CD14-positive monocyte (primary cell): Measurements from ENCODE around the gene SLC19A3. TPM values are rescaled to one million over a fixed set of nuclear protein-coding genes. Genes with fewer than 3 reads are reported as not detected.
"Not testable (repeated sequence)": the region's sequence is repeated elsewhere in the genome, so short reads cannot be mapped to it uniquely, and the experiment has no call there.

Source experiments
- DNase-seq, 3 donors: peaks; one replicate each; pipeline ENCODE4 v3.0.0-alpha.2; 2011 to 2022
- H2AFZ ChIP-seq: 2 replicates; pipeline ENCODE4 v1.6.0; 2012; ENCODE audit warnings: mild to moderate bottlenecking, low read depth, low read length, inconsistent platforms; ENCODE audit not compliant: insufficient read depth, poor library complexity, severe bottlenecking
- H3K27ac ChIP-seq, 2 donors: 1 replicate in 1 of 2; 2 replicates in 1 of 2; pipeline ENCODE4 v1.5.1; 2012 to 2013; ENCODE audit warnings: low read length in 2 of 2, control low read depth in 1 of 2, inconsistent platforms in 1 of 2, low read depth in 1 of 2, mild to moderate bottlenecking in 1 of 2
- H3K27me3 ChIP-seq, 2 donors: one replicate each; pipeline versions ENCODE4 v1.6.0 to v1.6.1; 2011 to 2013; ENCODE audit warnings: low read length in 2 of 2; ENCODE audit not compliant: control insufficient read depth in 2 of 2, insufficient read depth in 2 of 2
- H3K36me3 ChIP-seq, 2 donors: replicated peaks in 1 of 2; 1 replicate in 1 of 2; 2 replicates in 1 of 2; pipeline versions ENCODE4 v1.5.1 to v1.6.1; 2012 to 2013; ENCODE audit warnings: low read length in 2 of 2, control low read depth in 1 of 2, inconsistent platforms in 1 of 2, mild to moderate bottlenecking in 1 of 2; ENCODE audit not compliant: insufficient read depth in 2 of 2, control insufficient read depth in 1 of 2
- H3K4me1 ChIP-seq, 2 donors: 1 replicate in 1 of 2; 2 replicates in 1 of 2; pipeline versions ENCODE4 v1.5.1 to v1.6.1; 2012 to 2013; ENCODE audit warnings: low read length in 2 of 2, control low read depth in 1 of 2, inconsistent platforms in 1 of 2, mild to moderate bottlenecking in 1 of 2, moderate library complexity in 1 of 2; ENCODE audit not compliant: insufficient read depth in 2 of 2, control insufficient read depth in 1 of 2
- H3K4me2 ChIP-seq: replicated peaks from 2 replicates; pipeline ENCODE3; 2012; ENCODE audit warnings: low read length, moderate library complexity, mild to moderate bottlenecking; ENCODE audit not compliant: poor library complexity, severe bottlenecking; ENCODE audit errors: extremely low read depth
- H3K4me3 ChIP-seq, 3 experiments: fragments of 200-600 bp in 1 of 3; sonication (generic) in 1 of 3; replicated peaks in 1 of 3; 1 replicate in 2 of 3; 2 replicates in 1 of 3; pipeline ENCODE4 v1.5.1; 2011 to 2013; ENCODE audit warnings: low read length in 3 of 3, mild to moderate bottlenecking in 3 of 3, control low read depth in 2 of 3, low read depth in 2 of 3, inconsistent platforms in 1 of 3, moderate library complexity in 1 of 3
- H3K79me2 ChIP-seq: 2 replicates; pipeline ENCODE4 v1.6.0; 2012; ENCODE audit warnings: mild to moderate bottlenecking, control low read depth, inconsistent platforms, low read length, moderate library complexity; ENCODE audit not compliant: insufficient read depth
- H3K9ac ChIP-seq: 2 replicates; pipeline ENCODE4 v1.6.0; 2017; ENCODE audit warnings: low read length, mild to moderate bottlenecking; ENCODE audit not compliant: insufficient read depth, poor library complexity, severe bottlenecking
- H3K9me3 ChIP-seq, 2 donors: replicated peaks in 1 of 2; 1 replicate in 1 of 2; 2 replicates in 1 of 2; pipeline versions ENCODE4 v1.5.1 to v1.6.1; 2012 to 2013; ENCODE audit warnings: low read length in 2 of 2, control low read depth in 1 of 2; ENCODE audit not compliant: control insufficient read depth in 1 of 2, insufficient read depth in 1 of 2
- H4K20me1 ChIP-seq: 2 replicates; pipeline ENCODE4 v1.6.0; 2012; ENCODE audit warnings: mild to moderate bottlenecking, low read length, control low read depth, moderate library complexity; ENCODE audit not compliant: insufficient read depth
- H3K27ac Mint-ChIP-seq, 7 donors: one replicate each; pipeline ENCODE4 v1.8.0; 2020; ENCODE audit warnings: mild to moderate bottlenecking in 7 of 7, mixed read lengths in 7 of 7, moderate library complexity in 6 of 7, inconsistent platforms in 2 of 7
- H3K27me3 Mint-ChIP-seq, 3 donors: one replicate each; pipeline ENCODE4 v1.8.0; 2021 to 2022; ENCODE audit warnings: low read depth in 3 of 3, mild to moderate bottlenecking in 3 of 3, mixed read lengths in 3 of 3, moderate library complexity in 3 of 3, inconsistent platforms in 1 of 3
- H3K36me3 Mint-ChIP-seq, 2 donors: one replicate each; pipeline ENCODE4 v1.8.0; 2020; ENCODE audit warnings: mixed read lengths in 2 of 2, inconsistent platforms in 1 of 2, mild to moderate bottlenecking in 1 of 2
- H3K4me1 Mint-ChIP-seq: one replicate; pipeline ENCODE4 v1.8.0; 2020; ENCODE audit warnings: mild to moderate bottlenecking, mixed read lengths
- H3K4me3 Mint-ChIP-seq, 2 donors: one replicate each; pipeline ENCODE4 v1.8.0; 2020; ENCODE audit warnings: mild to moderate bottlenecking in 2 of 2, mixed read lengths in 2 of 2, moderate library complexity in 1 of 2
- H3K9me3 Mint-ChIP-seq, 7 donors: one replicate each; pipeline ENCODE4 v1.8.0; 2020 to 2022; ENCODE audit warnings: mixed read lengths in 7 of 7, mild to moderate bottlenecking in 6 of 7, moderate library complexity in 6 of 7, inconsistent platforms in 2 of 7
- WGBS: methylation state at CpG from one replicate; pipeline ENCODE4 v1.1.5; 2013; ENCODE audit warnings: missing lambda C conversion rate; ENCODE audit not compliant: insufficient coverage; 5-methylcytosine and 5-hydroxymethylcytosine counted together
- intact Hi-C, 2 donors: fragments of 100-400 bp; cut with micrococcal nuclease; formaldehyde crosslinking; loops; one replicate each; pipeline versions ENCODE4 v1.15.0 to v1.15.1; 2023
- polyA plus RNA-seq, 3 donors: library from polyadenylated mRNA; depleted of rRNA in 1 of 3; unstranded in 2 of 3; stranded (reverse) in 1 of 3; fragments of 300-500 nt in 2 of 3; fragments of >200 nt in 1 of 3; fragmentation: Illumina TruSeq in 2 of 3; gene quantifications; 1 replicate in 2 of 3; 2 replicates in 1 of 3; pipeline ENCODE4 v1.2.3, GENCODE V29; 2012 to 2021
- TF ChIP-seq, protein P1 (sequence below): fragments of 200-600 bp; IDR thresholded peaks from one replicate; pipeline ENCODE4 v1.8.0; 2022; ENCODE audit warnings: antibody characterized with exemption, mild to moderate bottlenecking

The SLC19A3 gene
- polyA plus RNA-seq, 3 donors, result not detected

DNA sequence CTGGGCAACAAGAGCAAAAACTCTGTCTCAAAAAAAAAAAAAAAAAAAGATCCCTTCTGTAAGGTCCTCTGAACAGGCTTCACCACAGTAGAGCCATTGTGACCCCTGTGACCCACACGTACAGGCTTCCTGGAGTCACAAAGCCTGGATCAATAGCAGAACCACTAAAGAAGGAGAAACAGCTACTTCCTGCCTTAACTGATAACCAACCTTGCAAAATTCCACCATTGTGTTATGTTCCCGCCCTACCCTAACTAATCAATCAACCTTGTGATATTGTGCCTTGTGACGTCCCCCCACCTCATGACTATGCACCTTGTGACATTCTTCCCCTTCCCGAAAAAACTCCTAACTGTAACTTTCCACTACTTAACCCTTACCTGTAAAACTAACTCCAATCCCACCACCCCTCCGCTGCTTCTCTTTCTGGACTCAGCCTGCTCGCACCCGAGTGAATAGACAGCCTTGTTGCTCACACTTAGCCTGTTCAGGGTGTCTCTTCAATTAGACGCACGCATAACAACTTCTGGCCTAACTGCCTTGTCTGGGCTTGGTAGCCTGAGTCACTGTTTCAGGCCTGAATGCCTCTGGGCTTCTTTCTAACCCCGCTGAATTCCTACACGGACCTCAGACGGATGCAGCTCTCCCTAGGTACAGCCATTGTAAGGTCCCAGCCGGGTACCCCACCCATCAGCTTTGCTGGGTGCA, 41.7 kb upstream of the SLC19A3 start:
- H2AFZ ChIP-seq, result no peak overlapping the region
- H3K4me3 ChIP-seq, result no peak overlapping the region
- H3K36me3 ChIP-seq, result no peaks in the 10 kb centered on the region
- no peak for DNase-seq
- H3K27ac Mint-ChIP-seq, result no peak overlapping the region
- no peaks in the 10 kb centered on the region for H4K20me1 ChIP-seq
- WGBS, result 58% methylated on average over 10 of the region's 13 CpGs
- no peak overlapping the region for H3K4me2 ChIP-seq
- TF ChIP-seq, protein P1, sequence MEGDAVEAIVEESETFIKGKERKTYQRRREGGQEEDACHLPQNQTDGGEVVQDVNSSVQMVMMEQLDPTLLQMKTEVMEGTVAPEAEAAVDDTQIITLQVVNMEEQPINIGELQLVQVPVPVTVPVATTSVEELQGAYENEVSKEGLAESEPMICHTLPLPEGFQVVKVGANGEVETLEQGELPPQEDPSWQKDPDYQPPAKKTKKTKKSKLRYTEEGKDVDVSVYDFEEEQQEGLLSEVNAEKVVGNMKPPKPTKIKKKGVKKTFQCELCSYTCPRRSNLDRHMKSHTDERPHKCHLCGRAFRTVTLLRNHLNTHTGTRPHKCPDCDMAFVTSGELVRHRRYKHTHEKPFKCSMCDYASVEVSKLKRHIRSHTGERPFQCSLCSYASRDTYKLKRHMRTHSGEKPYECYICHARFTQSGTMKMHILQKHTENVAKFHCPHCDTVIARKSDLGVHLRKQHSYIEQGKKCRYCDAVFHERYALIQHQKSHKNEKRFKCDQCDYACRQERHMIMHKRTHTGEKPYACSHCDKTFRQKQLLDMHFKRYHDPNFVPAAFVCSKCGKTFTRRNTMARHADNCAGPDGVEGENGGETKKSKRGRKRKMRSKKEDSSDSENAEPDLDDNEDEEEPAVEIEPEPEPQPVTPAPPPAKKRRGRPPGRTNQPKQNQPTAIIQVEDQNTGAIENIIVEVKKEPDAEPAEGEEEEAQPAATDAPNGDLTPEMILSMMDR, result no peak
- H3K9ac ChIP-seq, result no peak overlapping the region
- no peaks in the 10 kb centered on the region for H3K36me3 Mint-ChIP-seq
- H3K27ac ChIP-seq, result no peak overlapping the region
- H3K27me3 Mint-ChIP-seq, result peaks cover 3 to 7% (median 7%) of the 10 kb centered on the region in 3 donors
- no peaks in the 10 kb centered on the region for H3K4me1 ChIP-seq
- H3K4me3 Mint-ChIP-seq, result no peak overlapping the region
- peaks cover 0 to 5% (median 0%) of the 10 kb centered on the region in 7 donors for H3K9me3 Mint-ChIP-seq
- H3K4me1 Mint-ChIP-seq, result peaks cover 8% of the 10 kb centered on the region
- H3K9me3 ChIP-seq, result no peaks in the 10 kb centered on the region
- H3K79me2 ChIP-seq, result no peaks in the 10 kb centered on the region
- H3K27me3 ChIP-seq, result no peaks in the 10 kb centered on the region
- intact Hi-C loops, result loop anchor here in 1 of 2 donors (10.0 kb wide), 1 partner anchor 635 kb away; no protein-coding TSS in a partner anchor

DNA sequence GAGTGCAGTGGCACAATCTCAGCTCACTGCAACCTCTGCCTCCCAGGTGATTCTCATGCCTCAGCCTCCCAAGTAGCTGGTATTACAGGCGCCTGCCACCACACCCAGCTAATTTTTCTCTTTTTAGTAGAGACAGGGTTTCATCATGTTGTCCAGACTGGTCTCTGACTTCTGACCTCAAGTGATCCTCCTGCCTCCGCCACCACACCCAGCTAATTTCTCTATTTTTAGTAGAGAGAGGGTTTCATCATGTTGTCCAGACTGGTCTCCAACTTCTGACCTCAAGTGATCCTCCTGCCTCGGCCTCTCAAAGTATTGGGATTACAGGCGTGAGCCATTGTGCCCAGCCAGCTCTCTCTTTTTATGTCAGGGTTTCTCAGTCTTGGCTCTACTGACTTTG, 38.4 kb upstream of the SLC19A3 start:
- peaks cover 3 to 11% (median 10%) of the 10 kb centered on the region in 3 donors for H3K27me3 Mint-ChIP-seq
- H3K36me3 Mint-ChIP-seq, H3K4me1 ChIP-seq, H3K4me3 Mint-ChIP-seq, H2AFZ ChIP-seq, H3K9me3 Mint-ChIP-seq, H3K79me2 ChIP-seq, DNase-seq, H3K9me3 ChIP-seq, H3K4me1 Mint-ChIP-seq, H3K4me2 ChIP-seq, H3K9ac ChIP-seq, H3K27ac ChIP-seq, H4K20me1 ChIP-seq, H3K4me3 ChIP-seq, H3K27ac Mint-ChIP-seq, H3K36me3 ChIP-seq, intact Hi-C loops, H3K27me3 ChIP-seq: not testable (repeated sequence)
- 89% methylated on average over 2 of the region's 4 CpGs for WGBS
